GM15510 (cell line): ENCODE results near the gene BACH2.

Experiments used
- POLR2A ChIP-seq: IDR thresholded peaks from 3 replicates; pipeline ENCODE4 v1.6.1; 2011; ENCODE audit warnings: borderline replicate concordance; ENCODE audit not compliant: insufficient read length; ENCODE audit errors: extremely low read depth

The BACH2 gene

DNA sequence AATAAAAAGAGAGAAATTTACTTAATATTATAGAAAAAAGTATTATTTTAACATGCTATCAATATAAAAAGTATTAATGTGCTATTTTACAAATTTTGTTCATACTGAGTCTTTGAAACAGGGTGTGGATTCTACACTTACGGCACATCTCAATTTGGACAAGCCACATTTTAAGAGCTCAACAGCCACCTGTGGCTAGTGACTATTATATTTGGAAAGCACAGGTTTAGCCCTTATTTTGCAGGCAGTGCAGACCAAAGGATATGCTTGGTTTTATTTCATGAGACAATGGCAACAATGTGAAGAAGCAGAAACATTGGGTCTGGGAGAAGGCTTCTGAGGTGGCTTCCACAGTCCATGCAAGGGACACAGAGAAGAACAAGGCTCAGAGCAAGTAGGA, 74.6 kb downstream of the BACH2 start:
- TF ChIP-seq POLR2A, result no peak

DNA sequence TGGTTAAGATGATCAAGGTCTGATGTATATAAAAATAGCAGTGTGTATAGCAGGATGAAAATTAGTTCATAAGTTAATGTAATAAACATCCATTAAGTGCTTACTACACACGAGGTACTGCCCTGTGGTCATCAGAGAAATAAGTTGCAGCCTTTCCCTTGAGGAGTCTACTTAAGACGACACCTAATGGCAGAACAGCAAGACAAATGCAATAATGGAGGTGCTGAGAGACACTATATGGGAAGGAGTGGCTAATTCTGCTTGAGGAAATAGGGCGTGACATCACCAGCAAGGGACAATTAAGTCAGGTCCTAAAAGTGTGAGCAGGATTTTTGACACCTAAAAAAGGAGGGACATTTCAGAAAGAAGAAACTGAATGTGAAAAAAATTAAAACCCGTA, 75.2 kb downstream of the BACH2 start:
- no peak for TF ChIP-seq POLR2A

DNA sequence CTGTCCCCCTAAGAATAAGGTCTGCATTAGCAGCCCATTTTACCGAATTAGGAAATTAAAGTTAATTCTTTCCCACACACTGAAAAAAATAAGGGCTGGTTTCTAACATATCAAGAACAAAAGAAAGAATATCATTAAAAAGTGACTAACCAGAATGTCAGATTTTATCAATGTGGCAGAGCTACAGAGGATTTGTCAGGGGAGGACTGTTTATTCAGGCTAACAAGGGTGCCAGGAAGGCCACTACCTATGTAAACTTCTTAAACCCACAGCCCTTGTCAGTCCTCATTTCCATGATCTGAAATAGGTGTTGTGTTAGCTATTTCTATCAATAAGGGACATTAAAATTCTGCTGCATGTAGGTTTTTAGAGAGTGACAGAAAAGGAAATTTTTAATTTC, 76.4 kb downstream of the BACH2 start:
- TF ChIP-seq POLR2A, result no peak

DNA sequence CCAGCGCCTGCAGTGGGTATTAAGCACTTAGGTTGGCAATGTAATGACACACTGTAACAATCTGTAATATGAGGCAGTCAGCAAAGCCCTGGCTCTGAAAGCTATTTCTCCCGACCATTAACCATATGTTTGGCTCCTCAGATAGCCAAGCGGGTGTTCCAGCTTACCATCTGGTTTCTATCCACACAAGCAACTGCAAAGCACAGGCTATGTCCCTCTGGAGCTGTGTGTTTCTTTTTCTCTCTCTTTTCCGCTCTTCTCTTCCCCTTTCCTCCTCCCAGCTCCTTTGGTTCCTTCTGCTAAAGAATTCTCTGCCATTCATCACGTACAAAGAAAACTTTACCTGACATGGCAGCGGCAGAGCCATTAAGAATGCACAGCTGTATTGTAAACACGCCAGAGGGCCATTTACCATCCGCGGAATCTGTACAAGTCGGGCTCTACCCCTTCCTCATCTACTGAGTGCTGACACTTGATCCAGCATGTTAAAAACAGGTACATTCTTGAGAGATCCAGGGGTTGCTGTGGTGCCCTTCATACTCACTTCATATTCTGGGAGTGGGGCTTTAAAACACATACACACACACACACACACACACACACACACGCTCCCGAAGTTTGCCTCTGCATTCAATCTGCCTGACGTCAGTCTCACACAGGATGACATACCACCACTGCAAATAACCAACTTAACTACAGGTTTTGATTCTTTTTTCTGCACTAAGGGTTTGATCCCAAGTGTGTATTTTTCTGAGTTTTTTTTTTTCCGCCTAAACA, 77.2 kb downstream of the BACH2 start:
- no peak for TF ChIP-seq POLR2A

DNA sequence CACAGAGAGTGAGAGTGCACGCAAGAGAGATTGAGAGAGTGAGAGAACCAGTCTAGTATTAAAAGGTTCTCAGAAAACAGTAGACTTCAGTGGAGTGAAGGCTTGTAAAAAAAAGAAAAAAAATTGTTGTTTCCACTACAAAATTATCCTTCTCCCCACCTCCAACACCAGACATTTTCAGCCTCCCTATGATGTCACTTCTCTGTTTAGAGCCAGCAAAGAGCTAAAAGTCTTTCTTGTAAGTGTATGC, 77.8 kb downstream of the BACH2 start:
- no peak for TF ChIP-seq POLR2A

DNA sequence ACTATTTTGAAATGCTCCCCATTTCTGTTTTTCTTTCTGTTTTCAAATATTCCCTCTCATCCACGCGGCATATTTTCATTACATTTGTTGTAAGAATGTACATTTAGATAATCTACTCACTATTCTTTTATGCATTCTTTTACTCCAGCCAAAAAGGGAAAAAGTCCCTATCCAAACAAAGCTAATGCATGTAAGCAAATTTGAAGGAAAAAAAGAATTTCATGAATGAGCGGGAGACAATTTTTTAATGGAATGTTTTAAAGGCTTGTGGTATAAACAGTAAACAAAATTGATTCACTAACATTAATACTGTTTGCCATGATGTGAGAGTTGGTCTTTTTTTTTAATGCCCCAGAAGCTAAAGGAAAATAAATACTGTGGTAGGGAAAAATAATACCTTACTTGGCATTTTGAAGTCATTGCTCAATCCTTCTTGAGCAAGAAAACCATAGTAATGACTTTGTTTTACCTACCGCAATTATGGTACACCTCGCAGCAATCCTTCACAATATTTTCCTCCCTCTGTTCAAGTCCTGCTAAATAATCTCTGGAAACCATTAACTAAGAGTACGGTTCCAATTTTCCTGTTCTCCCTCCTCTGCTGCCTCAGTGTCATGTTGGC, 79.0 kb downstream of the BACH2 start:
- TF ChIP-seq POLR2A, result no peak

DNA sequence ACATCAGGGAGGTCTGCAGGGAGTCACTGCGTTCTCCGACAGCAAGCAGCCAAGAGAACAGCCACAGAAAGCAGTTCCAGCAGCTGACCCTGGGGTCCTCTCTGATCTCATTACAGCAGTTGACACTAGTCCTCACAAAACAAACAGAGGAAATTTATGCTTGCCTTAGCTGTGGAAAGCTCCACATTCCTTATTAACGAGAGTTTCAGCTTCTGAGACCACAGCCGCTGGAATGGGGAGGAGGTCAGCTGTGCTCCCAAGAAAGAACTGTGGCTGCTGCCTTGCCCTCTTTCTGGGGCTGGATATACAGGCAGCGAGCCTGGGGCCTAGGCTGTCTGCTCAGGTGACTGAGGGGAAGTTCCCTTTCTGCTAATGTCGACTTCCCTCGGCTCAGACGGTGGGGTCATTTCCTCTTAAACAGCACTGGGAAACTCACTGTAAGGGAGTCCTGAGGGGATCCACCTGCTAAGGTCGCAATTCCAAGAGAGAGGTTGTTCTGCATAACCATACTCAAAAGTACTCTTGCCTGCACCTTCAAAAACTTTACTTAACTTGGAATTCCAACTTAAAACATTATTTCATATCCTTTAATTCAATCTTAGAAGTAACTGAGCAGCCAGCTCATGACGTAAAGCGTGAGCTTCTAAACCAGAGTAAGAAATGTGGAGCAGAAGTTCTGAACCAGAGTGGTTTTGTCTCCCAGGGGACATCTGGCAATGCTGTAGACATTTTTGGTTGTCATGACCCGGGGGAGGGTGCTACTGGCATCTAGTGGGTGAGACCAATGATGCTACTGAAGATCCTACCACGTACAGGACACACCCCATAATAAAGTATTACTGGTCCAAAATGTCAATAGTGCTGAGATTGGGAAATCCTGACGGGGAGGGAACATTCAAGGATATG, 80.3 kb downstream of the BACH2 start:
- no peak for TF ChIP-seq POLR2A

DNA sequence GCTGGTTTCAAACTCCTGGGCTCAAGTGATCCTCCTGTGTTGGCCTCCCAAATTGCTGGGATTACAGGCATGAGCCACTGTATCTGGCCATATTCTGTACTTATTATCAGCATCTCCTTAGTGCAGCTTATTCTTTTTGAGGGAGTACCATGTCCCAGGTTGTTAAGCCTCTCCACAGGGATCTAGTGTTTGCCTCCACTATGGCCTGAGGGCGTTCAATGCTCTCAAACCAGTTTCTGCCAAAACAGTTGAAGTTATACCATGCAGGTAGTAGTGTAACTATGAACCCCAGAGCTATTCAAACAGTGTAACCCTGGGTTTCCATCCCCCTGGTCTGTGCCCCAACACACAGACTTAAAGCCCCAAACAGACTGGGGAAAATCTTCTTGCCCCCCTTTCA, 81.7 kb downstream of the BACH2 start:
- TF ChIP-seq POLR2A, result no peak

DNA sequence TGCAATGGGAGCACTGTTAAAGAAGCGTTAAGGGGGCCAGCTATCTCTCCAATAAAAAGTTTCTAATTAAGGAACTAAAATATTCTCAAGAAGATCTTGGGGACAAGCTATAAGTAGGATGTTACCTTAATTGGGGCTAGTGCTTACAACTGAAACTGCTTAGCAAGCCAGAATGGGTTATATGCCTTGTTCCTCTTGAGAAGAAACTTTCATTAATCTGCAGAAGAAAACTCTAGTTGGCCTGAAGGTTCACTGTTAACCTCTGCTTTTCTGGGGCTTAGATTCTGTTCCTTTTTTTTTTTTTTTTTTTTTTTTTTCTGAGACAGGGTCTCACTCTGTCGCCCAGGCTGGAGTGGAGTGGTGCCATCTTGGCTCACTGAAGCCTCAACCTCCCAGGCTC, 82.2 kb downstream of the BACH2 start:
- no peak for TF ChIP-seq POLR2A

DNA sequence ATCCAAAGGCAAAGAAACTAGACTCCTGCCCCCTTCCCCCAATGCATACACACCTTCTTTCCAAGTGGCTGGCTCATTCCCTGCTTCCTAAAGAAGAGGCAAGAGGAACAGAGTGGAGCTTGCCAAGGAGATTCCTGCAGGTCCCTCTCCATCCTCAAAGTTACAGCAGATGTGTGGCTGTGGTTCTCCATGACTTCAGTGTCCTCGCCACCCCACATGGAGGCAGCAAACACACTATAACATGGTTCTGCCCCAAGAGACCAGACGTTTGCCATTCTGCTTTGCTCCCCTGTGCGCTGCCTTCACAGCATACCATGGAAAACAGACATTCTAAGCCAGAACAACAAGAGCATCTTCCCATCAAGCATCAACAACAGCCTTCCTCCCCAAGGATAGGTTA, 84.4 kb downstream of the BACH2 start:
- no peak for TF ChIP-seq POLR2A

DNA sequence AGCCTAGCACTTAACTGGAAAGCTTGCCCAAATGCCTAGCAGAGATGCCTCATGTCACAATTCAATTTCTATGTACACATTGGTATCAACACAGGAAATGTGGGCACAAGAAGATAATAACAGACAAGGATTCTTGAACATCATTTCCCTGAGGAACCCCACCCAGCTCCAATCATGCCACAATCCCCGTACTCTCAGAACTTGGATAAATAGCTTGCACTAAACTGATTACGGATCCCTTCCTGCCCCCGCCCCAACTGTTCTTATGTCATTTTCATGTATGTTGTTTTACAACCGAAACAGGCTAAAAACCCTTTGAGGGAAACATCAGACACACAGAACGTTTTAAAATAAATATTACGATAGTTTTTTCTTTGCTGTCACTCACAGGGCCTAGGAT, 87.1 kb downstream of the BACH2 start:
- no peak for TF ChIP-seq POLR2A

DNA sequence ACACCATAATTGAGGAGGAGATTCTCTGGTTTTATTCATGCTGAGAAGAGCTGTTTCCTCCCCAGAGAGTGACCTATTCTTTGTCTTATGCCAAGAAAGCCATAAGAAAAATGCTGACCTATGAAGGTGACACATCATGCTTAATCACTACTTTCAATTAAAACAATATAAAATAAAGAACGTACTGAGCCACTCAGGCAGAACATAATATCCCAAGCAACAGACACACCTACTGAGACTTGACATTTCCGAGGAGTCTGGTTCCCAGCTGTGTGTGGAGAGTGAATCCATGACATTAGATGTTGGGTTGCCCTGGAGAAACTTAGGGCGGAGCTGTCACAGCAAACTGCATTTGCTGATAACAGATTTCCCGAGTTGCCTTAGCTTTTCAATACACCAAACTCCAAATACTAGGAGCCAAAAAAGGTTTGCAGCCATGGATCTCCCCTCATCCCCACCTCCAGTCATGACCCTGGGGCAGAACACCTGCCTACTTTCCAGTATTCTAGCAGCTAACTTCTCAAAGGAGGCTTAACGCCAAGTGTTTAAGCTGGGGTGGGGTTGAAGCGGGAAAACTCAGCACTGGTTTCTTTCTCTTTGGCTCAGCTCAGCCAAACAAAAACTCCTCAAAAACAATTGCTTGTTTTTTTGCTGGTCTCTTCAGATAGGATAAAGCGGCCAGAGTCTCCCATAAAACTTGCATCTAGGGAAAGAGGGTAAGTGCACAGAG, 92.2 kb downstream of the BACH2 start:
- TF ChIP-seq POLR2A, result no peak

DNA sequence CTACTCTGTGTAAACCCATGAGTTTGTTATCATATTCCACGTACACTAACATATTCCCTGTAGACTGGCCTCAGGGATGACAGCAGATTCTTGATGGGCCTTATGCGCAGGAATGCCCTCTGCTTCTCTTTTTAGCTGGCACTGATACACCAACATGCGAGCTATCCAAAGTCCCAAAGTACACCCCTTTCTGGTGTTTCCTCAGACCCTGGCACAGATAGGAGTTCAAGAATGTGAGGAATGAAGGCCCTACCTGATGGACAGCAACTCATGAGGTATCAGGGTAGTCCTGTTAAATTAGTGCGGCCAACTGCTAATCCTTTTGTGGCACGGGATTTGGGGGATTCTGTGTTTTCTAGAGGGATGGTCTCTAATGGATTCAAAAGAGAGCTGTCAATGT, 93.0 kb downstream of the BACH2 start:
- TF ChIP-seq POLR2A, result no peak

DNA sequence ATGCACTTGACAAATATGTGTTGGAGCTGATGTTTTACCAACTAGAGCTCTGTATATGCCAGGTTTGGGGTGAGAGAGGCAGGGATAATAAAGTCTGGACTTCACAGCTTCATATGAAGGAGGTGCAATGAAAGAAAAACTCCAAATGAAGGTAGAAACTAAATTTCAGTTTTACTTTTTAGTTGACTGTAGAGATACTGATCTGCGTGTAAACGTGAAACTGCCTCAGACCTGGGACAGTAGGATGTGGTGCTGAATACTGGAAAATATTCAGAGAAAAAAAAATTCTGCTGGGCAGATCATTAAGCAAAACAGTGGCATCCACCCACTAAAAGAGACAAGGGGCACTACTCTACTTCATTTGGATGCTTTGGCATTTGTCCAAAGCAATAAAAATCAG, 94.5 kb downstream of the BACH2 start:
- TF ChIP-seq POLR2A, result no peak

DNA sequence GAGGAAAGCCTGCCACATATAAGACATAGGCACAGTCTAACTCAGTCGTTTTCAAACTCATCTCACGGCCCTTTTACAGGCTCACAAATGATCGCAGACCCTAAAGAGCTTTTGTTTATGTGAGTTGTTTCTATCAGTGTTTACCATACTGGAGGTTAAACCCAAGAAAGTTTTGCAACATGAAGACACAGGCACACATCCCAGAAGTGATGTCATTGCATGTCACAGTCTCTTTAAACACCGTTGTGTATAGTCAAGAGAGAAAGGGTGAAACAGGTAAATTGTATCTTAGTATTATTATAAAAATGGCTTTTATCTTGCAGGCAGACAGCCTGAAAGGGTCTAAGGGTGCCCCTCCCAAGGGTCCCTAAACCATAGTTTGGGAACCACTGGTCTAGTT, 96.7 kb downstream of the BACH2 start:
- no peak for TF ChIP-seq POLR2A
